T1000 (cell line): Measurements from ENCODE around the gene SMARCE1.
"Not testable (repeated sequence)": the region's sequence is repeated elsewhere in the genome, so short reads cannot be mapped to it uniquely, and the experiment has no call there.

Experiments used
- DNase-seq: peaks from one replicate; lab custom pipeline; 2025; ENCODE audit warnings: mixed read lengths; lab: John Stamatoyannopoulos, UW

SMARCE1 gene

DNA sequence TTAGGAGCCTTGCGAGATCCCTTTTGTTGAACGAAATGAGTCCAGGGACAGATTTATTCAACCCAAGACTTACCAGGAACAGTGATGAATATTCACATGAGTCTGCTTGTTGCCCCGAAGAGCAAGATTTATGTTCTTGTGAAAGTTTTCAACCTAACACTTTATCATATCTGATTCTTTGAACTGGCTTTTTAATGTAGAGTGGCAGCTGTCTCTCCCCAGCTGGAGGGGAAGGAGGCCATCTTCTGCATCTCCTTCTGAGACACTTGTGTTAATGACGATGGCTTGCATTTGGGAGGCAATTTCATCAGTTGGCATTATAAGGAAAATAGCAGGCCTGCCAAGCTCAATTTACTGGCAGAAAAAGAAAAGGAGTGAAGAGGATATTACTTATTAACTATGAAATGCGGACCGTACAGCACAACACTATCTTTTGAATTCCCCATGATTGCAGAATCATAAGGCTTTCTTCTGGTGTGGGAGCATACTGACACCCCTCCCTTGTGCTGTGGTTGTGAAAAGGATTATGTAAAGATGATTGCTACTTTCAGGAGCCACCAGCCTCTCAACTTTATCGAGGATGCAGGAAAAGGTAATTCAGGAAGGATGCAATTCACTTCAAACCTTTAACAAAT lies 35.7 kb downstream of the SMARCE1 start:
- no peak for DNase-seq

DNA sequence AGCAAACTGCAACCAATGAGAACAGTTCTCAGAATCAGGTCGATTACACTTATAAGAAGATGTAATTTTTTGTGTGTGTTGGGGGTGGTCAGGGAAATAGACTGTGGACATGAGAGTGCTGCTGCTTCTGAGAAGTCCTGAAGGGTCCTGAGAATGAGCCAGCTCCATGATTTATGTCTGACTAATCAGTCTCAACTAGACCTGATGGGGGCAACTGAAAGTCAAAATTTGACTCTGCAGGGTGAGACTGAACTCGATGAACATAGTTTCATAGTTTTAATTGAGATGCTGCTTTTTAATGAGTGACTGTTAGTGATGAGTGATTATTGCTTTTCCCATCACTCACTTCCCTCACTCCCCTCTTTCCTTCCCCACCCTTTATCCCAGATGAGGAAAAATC lies 37.3 kb downstream of the SMARCE1 start:
- no peak for DNase-seq

DNA sequence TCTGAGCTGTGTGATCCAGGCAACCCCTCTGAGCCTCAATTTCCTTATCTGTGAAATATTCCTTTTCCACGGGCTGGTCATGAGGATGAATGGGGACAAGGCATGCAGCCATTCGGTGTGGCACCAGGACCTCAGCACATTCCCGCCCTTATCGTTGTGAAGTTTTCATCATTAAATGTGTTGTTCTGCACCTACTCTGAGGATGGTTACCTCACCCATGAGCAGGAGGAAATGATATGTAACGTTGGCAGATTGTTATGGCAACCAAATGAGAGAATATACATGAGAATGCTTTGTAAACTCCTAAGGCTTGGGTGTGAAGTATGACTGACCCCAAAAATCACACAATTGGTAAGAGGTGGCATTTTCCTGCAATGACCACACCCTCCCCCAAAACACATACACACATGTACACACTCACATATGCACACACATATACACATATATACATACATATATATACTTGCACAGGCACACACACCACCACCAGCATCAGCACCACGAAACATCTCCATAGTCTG lies 39.5 kb downstream of the SMARCE1 start:
- no peak for DNase-seq

DNA sequence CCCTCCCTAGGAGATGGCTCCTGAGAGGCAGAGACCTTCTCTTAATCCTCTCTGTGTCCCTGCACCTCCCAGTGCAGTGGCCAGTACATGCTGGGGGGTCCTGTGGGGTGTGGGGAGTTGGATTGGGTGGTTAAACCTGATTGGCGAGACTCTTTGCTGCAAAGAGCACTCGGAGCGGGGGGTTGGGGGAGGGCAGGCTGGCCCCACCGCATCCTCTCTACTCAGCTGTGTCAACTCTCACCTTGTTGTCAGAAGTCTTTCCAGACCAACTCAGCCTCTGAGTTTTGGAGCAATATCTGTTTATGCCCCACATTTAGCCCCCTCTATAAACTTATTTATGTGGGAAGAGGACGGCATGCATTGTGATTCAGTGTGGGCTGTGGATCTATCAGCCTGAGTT lies 40.0 kb downstream of the SMARCE1 start:
- DNase-seq, result no peak

DNA sequence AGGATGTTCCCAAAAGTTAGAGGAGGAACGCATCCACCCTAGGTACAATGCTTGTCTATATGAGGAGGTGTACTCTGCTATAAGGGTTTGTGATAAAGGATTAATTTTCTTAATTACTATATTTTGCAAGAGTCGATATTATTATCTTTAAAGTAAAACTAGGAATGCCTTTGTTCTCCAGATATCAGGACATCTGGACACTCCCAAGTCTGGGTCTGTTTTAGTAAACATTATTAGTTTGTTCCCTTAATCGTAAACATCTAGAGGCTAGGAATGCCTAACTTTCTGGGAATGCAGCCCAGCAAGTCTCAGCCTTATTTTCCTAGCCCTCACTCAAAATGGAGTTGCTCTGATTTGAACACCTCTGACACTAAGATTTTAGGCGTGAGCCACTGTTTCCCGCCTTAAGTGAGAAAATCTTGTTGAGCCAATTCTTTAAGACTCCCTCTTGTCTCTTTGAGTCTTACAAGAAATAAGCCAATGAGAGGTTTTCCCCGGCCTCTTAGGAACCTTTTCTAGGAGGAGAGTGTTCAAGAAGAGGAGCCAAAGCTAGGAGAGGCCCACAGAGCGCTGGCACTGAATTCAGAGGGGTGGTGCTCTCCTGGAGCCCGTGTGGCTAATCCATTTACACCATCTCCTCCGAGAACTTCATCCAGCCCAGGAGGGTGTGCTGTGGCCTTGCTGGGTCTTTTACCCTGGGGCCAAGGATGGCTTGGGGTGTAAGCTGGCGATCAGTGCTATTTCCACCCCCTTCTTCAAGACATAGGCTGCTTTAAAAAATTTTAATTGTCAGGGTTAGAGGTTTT lies 40.9 kb downstream of the SMARCE1 start:
- no peak for DNase-seq

DNA sequence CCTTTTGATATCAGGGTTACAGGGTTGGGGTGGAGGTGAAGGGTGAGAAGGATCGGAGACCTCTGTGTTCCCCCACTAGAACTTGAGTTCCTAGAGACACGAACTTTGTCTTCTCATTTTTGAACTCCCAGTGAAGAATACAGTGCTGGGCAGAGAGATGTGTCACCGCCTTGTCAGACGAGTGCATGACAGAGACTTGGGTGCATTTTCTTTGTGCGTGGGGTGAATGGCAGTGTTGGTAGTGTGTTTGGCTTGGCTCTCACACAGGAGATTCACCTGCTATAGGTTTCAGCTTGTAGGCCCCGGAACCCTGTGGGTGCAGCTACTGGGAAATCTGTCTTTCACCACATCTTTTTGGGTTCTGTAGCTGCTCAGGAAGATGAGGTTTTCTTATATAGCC lies 42.3 kb downstream of the SMARCE1 start:
- DNase-seq, result no peak

DNA sequence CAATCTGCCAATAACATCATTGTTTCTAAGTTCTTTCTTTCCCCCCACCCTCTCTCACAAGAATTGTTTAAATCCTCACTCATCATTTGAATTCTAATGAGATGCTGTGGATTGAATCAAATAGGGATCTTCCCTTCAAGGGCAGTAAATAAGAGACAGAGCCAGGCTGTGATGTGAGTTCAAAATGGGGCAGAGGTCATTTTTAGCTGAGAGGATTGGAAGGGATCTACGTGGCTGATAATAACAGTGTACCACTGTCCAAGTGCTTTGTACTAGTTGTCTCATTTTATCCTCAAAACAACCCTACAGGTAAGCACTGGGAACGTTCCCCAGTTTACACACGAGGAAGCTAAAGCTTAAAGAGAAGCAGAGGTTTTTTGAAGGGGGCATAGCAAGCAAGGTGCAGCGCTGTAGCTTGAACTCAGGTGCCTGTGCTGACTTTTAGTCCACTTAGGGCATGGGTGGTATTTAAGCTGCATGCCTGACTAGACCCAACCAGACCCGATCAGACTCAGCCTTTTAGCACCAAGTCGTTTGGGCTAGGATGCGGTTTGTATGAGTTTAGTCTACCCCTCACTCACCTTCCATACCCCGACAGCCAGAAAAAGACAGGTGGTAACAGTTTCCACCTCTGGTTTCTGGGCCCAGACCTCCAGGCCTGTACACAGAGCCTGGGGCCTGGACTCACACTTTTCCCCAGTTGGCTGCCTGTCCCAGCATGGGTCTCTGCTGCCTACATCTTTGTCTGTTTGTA lies 43.1 kb downstream of the SMARCE1 start:
- DNase-seq, result no peak

DNA sequence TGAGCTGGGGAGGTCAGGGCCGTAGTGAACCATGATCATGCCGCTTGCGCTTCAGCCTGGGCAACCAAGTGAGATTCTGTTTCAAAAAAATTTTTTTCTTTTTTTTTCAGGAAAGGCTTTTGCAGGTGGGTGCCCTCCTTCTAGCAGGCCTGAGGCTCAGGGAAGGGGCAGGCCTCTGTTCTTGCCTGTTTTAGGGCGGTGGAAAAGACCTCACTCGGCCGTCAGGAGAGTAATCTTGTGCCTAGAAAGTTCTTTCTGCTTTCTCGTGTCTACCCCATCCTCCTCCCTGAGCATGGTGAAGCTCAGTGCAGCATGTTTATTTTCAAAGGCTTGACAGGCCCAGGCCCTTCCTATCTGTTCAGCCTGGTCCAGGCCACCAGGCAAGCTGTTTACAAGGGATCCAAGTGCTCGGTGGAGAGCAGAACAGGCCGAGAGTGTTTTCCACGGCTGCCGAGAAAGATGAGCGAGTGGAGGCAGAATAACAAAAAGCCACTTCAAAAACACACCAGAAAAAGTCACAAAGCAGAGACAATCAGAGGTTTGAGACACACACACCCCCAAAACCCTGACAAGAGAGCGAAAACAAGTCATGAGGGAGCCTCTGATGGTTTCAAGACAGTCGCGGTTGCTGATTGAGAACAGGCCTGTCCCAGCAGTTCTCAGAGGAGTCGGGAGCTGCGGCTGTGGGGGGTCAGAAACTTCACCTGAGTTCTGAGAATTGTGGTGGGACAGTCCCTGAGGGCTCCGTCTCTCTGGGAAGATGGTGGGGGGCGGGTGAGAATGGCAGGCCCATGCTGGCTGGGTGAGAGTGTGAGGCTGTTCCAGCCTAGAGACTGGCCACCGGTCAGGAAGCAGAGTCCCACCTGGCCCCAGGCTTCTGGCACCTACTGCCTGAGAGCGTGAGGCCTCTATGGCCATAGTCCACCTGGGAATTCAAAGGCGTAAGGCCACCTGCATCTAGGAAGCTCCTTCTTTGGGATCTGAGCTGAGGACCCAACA lies 44.9 kb downstream of the SMARCE1 start:
- DNase-seq, result no peak

DNA sequence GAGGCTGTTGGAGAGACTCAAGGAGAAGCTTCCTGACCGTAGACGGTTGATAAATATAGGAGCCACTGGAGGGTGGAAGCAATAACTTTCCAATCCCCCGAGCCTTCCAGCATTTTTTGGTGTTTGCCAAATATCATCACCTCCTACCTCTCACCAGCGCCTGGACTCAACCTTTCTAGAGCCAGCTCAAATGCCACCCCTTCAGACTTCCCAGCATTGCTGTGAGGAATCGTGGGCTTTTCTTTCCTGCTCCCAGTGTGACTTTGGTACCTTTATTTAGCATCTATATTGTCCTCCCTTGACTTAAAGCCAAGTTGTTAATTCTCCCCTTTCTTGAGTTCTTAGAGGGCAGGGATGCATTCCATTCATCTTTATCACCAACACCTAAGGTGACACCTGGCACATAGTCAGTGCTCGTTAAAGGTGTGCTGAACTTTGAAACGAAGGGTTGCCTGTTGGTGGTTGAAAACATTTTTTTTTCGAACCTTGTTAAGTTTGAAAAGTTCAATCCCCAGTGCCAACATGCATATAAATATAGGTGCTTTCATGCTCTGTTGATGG lies 47.1 kb downstream of the SMARCE1 start:
- DNase-seq, result no peak

DNA sequence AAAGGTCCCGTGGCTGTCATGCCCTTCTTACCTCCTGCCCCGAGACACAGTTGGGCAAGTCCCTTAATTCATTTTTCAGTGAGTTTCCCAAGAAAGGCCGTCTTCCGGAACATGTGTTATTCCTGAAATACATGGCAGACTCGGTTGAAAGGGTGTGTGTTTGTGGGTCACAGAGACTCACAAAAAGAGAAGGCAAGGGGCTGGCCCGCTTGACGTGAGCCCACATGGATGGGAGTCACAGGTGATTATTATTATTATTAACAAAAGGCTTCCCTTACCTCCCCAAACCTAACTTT lies 48.2 kb downstream of the SMARCE1 start:
- DNase-seq, result no peak

DNA sequence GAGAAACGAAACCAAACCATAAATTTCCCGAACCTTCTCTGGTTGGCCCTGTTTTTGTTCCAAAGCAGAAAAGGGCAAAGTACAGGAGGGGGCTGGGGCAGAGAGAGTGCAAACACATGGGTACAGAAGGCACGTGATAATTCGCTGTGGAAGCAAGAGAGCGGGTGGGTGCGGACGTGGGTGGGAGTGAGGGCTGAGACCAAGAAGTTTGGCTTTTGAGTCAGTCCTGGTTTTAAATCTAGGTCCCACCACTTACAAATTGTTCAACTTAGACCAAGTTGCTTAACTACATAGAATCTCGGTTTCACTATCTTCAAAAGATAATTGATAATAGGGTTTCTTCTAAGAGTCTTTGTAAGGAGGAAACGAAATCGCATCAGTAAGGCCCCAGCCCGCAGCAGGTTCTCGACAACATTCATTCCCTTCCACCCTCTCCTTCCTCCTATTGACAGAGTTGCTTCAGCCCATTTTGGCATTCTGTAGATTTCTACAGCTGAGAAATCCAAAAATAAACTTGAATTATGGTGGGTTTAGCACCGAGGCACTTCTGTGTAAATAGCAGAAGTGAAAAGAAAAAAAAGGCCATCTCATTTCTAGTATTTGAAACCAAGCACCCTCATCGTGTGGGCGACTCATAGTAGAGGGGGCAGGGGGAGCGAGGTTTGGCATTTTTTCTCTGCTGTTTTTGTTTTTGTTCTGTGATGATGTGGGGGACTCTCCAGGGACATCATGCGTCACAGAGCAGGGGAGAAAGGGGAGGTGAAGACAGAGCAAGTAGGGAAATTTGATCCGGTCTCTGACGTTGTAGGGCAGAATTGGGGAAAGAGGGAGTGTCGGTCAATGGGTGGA lies 48.8 kb downstream of the SMARCE1 start:
- no peak for DNase-seq

DNA sequence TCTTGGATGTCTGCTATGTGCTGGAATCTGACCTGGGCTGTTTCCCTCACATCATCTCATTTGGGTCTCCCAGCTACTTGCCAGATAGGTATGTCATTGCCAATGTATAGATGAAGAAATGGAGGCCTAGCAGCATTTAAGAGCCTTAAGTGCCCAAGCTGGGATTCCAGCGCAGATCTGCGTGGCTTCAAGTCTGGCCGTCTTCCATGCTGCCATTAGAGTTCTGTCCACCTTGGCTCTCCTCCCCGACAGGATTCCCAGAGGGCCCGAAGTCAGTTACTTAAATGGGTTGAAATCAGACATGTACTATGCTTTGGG lies 49.4 kb downstream of the SMARCE1 start:
- no peak for DNase-seq

DNA sequence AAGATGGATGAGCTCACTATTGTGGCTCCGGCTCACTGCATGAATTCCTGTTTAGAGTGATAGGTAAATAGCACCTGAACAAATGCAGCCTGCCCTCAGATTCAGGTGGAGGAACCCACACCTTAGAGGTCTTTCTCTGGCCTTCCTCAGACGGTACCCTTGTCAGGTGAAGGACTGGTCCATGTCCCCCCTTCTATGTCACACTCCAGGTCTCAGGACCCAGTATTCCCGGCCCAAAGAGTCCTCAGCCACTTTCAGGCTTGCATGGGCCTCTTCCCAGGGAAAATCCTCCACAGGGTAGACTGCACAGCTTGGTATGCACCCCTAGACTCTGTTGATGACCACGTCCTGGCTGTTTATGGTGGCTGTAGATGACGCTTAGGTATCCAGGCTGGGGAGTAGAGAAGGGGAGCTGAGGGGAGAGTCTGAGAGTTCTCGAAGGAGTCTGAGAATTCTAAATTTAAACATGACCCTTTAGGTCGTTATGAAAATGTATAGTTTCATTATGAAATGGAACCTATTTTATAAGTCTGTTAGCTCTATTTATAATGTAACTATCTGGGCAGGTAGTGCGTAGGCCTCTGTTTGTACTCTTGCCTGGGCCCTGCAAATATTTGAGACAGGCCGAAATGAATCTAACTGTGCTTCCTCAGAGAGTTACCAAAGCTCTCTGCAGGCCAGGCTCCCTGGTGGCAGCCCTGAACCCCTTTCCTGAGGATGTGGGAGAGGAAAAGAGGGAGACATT lies 49.9 kb downstream of the SMARCE1 start:
- DNase-seq, result no peak

DNA sequence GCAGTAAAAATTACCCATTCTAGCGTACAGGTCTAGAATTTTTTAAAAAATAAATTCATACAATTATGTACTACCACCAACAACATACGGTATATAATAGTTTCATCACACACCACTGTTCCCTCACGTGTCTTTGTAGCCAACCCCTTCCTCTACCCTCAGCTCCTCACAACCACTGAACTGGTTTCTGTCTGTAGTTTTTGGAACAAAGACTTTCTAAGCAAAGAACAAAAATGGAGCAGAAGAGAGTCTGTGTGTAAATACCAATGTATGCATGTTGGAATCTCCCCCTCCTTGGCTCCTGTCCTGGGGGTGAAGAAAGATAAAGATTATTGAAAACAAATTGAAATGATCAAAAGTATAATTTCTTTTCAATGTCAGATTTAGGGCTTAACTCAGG lies 50.5 kb downstream of the SMARCE1 start:
- no peak for DNase-seq

DNA sequence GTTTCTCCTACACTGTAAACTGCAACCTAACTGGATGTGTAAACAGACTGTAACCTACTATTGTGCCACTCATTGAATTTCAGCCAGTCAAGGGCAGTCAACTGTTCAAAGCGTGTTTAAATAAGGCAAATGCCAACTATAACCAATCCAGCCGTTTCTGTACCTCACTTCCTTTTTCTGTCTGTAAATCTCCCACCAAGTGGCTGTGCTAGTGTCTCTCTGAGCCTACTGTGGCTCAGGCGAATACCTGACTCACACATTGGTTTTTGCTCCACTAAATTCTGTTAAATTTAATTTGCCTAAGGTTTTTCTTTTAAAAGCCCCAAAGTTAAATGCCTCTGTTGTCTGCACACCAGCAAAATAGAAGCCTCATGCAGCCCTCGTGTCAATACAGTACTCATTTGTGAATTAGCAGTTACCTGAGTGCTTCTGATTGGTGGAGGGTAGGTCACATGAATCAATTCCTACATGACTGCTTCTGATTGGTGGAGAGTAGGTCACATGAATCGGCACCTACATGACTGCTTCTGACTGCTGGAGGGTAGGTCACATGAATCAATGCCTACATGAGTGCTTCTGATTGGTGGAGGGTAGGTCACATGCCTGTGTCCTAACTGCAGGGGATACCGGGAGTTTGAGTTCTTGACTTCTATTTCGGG lies 51.2 kb downstream of the SMARCE1 start:
- DNase-seq, result peak; percentile 6

DNA sequence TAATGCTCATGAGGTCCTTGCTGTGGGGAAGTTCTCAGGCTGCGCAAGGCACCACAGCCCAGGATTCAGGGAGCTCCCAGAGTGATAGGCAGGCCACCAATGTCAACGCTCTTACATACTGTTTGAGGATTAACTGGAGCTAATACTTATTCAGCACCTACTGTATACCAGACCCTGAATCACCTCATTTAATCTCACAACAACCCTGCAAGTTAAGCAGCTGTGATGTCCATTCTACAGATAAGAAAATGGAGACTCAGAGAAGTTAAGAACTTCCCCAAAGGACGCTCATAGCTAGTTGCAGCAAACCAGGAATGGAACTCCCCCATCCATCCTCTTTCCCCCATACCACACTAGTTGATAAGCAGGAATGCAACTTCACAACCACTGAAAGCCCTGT lies 56.9 kb downstream of the SMARCE1 start:
- no peak for DNase-seq

DNA sequence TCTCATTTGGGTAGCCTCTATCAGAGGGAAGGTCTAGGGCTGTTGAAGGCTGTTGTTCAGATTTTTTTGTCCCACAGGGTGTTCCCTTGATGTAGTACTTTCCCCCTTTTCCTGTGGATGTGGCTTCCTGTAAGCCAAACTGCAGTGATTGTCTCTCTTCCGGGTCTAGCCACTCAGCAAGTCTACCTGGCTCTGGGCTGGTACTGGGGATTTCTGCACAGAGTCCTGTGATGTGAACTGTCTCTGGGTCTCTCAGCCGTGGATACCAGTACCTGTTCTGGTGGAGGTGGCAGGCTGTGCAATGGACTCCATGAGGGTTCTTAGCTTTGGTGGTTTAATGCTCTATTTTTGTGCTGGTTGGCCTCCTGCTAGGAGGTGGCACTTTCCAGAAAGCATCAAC lies 59.1 kb downstream of the SMARCE1 start:
- no peak for DNase-seq

DNA sequence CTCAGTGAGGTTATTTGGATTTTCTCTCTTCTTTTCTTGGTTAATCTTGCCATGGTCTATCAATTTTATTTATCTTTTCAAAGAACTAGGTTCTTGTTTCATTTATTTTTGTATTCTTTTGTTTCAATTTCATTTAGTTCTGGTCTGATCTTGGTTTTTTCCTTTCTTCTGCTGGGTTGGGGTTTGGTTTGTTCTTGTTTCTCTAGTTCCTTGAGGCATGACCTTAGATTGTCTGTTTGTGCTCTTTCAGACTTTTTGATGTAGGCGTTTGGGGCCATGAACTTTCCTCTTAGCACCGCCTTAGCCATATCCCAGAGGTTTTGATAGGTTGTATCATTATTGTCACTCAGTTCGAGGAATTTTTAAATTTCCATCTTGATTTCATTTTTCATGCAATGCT lies 61.4 kb downstream of the SMARCE1 start:
- not testable (repeated sequence) for DNase-seq

DNA sequence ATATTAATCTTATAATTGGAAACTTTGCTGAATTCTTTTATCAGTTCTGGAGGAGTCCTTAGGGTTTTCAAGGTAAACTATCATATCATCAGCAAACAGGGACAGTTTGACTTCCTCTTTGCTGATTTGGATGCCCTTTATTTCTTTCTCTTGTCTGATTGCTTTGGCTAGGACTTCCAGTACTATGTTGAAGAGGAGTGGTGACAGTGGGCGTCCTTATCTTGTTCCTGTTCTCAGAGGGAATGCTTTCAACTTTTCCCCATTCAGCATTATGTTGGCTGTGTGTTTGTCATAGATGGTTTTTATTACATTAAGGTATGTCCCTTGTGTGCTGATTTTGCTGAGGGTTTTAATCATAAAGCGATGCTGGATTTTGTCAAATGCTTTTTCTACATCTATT lies 62.7 kb downstream of the SMARCE1 start:
- not testable (repeated sequence) for DNase-seq
